Breast epithelium (tissue), 4 donors: ENCODE results near the gene CHCHD6. TPM values are rescaled to one million over a fixed set of nuclear protein-coding genes. Genes with fewer than 3 reads are reported as not detected.

ENCODE experiments used
- DNase-seq, 2 donors: peaks; one replicate each; pipeline ENCODE4 v3.0.0-alpha.2; 2019; ENCODE audit warnings: low spot score in 2 of 2
- H3K27ac ChIP-seq, 2 donors: fragments of 200-600 bp; sonication (generic) in 1 of 2; one replicate each; pipeline ENCODE4 v1.5.1; 2016 to 2019; ENCODE audit warnings: mild to moderate bottlenecking in 1 of 2
- H3K27me3 ChIP-seq, 2 donors: fragments of 200-600 bp; sonication (generic) in 1 of 2; one replicate each; pipeline versions ENCODE4 v1.5.1 to v1.6.0; 2017 to 2019; ENCODE audit warnings: control low read depth in 1 of 2, mild to moderate bottlenecking in 1 of 2
- H3K36me3 ChIP-seq: fragments of 200-600 bp; one replicate; pipeline ENCODE4 v1.5.1; 2019
- H3K4me1 ChIP-seq, 2 donors: fragments of 200-600 bp; sonication (generic); one replicate each; pipeline ENCODE4 v1.5.1; 2016 to 2019; ENCODE audit warnings: control low read depth in 1 of 2
- H3K4me3 ChIP-seq, 3 donors: fragments of 200-600 bp; sonication (generic); 1 replicate in 2 of 3; 2 replicates in 1 of 3; pipeline ENCODE4 v1.5.1; 2016 to 2019; ENCODE audit warnings: mild to moderate bottlenecking in 3 of 3, moderate library complexity in 2 of 3
- H3K9me3 ChIP-seq, 2 donors: fragments of 200-600 bp; sonication (generic) in 1 of 2; one replicate each; pipeline ENCODE4 v1.5.1; 2016 to 2019; ENCODE audit warnings: control low read depth in 1 of 2
- CTCF ChIP-seq, 3 donors: fragments of 450-650 bp; IDR thresholded peaks; one replicate each; pipeline ENCODE4 v1.5.1; 2016 to 2017; ENCODE audit warnings: antibody characterized with exemption in 3 of 3, mild to moderate bottlenecking in 3 of 3, moderate library complexity in 3 of 3
- POLR2A ChIP-seq: fragments of 450-650 bp; IDR thresholded peaks from one replicate; pipeline ENCODE4 v1.6.1; 2016; ENCODE audit warnings: antibody characterized with exemption, mild to moderate bottlenecking, moderate library complexity
- POLR2AphosphoS5 ChIP-seq, 3 donors: sonication (generic); formaldehyde crosslinking; IDR thresholded peaks; one replicate each; pipeline ENCODE4 v1.6.1; 2017; ENCODE audit warnings: antibody characterized with exemption in 3 of 3
- intact Hi-C: fragments of 100-400 bp; cut with DNase I; formaldehyde crosslinking; loops from one replicate; pipeline ENCODE4 v1.15.1; 2023; ENCODE audit warnings: low total_unique reads
- total RNA-seq, 3 donors: library from RNA; depleted of rRNA; stranded (reverse); fragments of >200 nt; gene quantifications; one replicate each; pipeline ENCODE4 v1.1.0, GENCODE V29; 2016

CHCHD6 gene
- total RNA-seq, 3 donors from 2014 or later, result 12.2 to 21.2 (median 19.3) TPM

- Histone ChIP-seq H3K4me3 (no peak overlapping the region), H3K27me3 (no peaks in the 10 kb centered on the region), H3K4me1 (no peaks in the 10 kb centered on the region), H3K36me3 (no peaks in the 10 kb centered on the region), H3K27ac (no peak overlapping the region), H3K9me3 (no peaks in the 10 kb centered on the region)
- DNase-seq, result no peak
- TF ChIP-seq POLR2AphosphoS5 (IDR thresholded peaks at IDR 0.05) (no peak), POLR2A (no peak), CTCF (IDR thresholded peaks at IDR 0.05) (no peak)
- intact Hi-C loops, result no loop called here
These were observed 235.7 kb downstream of the CHCHD6 start for GRCh38 chr3:126939733-126940132.

GRCh38 chr3:126941721-126942270, 237.8 kb downstream of the CHCHD6 start:
- no peak for DNase-seq
- Histone ChIP-seq H3K4me1 (no peaks in the 10 kb centered on the region), H3K27ac (no peak overlapping the region), H3K36me3 (no peaks in the 10 kb centered on the region), H3K9me3 (no peaks in the 10 kb centered on the region), H3K27me3 (no peaks in the 10 kb centered on the region), H3K4me3 (no peak overlapping the region)
- intact Hi-C loops, result no loop called here
- TF ChIP-seq POLR2AphosphoS5 (IDR thresholded peaks at IDR 0.05), result no peak
- TF ChIP-seq POLR2A, result no peak
- TF ChIP-seq CTCF (IDR thresholded peaks at IDR 0.05), result no peak

- TF ChIP-seq CTCF (IDR thresholded peaks at IDR 0.05) (no peak), POLR2A (no peak), POLR2AphosphoS5 (IDR thresholded peaks at IDR 0.05) (no peak)
- intact Hi-C loops, result no loop called here
- no peaks in the 10 kb centered on the region for H3K27me3 ChIP-seq
- no peak overlapping the region for H3K27ac ChIP-seq
- H3K9me3 ChIP-seq, result no peaks in the 10 kb centered on the region
- H3K4me3 ChIP-seq, result no peak overlapping the region
- H3K36me3 ChIP-seq, result no peaks in the 10 kb centered on the region
- no peaks in the 10 kb centered on the region for H3K4me1 ChIP-seq
- no peak for DNase-seq
These were observed 240.3 kb downstream of the CHCHD6 start for GRCh38 chr3:126944089-126944965.

GRCh38 chr3:126945171-126945721, 241.2 kb downstream of the CHCHD6 start:
- no peaks in the 10 kb centered on the region for H3K27me3 ChIP-seq
- no peaks in the 10 kb centered on the region for H3K36me3 ChIP-seq
- no peak for TF ChIP-seq POLR2A
- TF ChIP-seq CTCF (IDR thresholded peaks at IDR 0.05), result no peak
- TF ChIP-seq POLR2AphosphoS5 (IDR thresholded peaks at IDR 0.05), result no peak
- no peak overlapping the region for H3K27ac ChIP-seq
- H3K9me3 ChIP-seq, result no peaks in the 10 kb centered on the region
- no peak for DNase-seq
- no peaks in the 10 kb centered on the region for H3K4me1 ChIP-seq
- intact Hi-C loops, result no loop called here
- no peak overlapping the region for H3K4me3 ChIP-seq

- Histone ChIP-seq H3K36me3 (no peaks in the 10 kb centered on the region), H3K4me3 (no peak overlapping the region), H3K27me3 (no peaks in the 10 kb centered on the region), H3K27ac (no peak overlapping the region), H3K4me1 (no peaks in the 10 kb centered on the region), H3K9me3 (no peaks in the 10 kb centered on the region)
- DNase-seq, result no peak
- TF ChIP-seq POLR2A (no peak), CTCF (IDR thresholded peaks at IDR 0.05) (no peak), POLR2AphosphoS5 (IDR thresholded peaks at IDR 0.05) (no peak)
- intact Hi-C loops, result no loop called here
These were observed 241.9 kb downstream of the CHCHD6 start for GRCh38 chr3:126945891-126946290.
